NT2/D1 (cell line): ENCODE measurements around the gene HMGCL.

ENCODE experiments used
- SUZ12 ChIP-seq: IDR thresholded peaks from 2 replicates; pipeline ENCODE4 v1.6.1; 2011; ENCODE audit not compliant: insufficient read length, insufficient read depth; ENCODE audit errors: extremely low read depth
- YY1 ChIP-seq: IDR thresholded peaks from 2 replicates; pipeline ENCODE4 v1.6.1; 2011; ENCODE audit not compliant: insufficient read length, insufficient read depth
- ZNF274 ChIP-seq: IDR thresholded peaks from 2 replicates; pipeline ENCODE4 v1.6.1; 2011; ENCODE audit warnings: mild to moderate bottlenecking, low read depth, low read length

GRCh38 chr1:23793861-23794731 lies 31.1 kb downstream of the HMGCL start:
- TF ChIP-seq ZNF274 (no peak), YY1 (no peak), SUZ12 (no peak)
